Endodermal cell (in vitro differentiated cells): ENCODE data around the gene CDC42SE2. TPM values are rescaled to one million over a fixed set of nuclear protein-coding genes. Genes with fewer than 3 reads are reported as not detected.
"Not testable (repeated sequence)": the region's sequence is repeated elsewhere in the genome, so short reads cannot be mapped to it uniquely, and the experiment has no call there.

ENCODE experiments used
- DNase-seq: peaks from one replicate; pipeline ENCODE4 v3.0.0-alpha.2; 2017
- H3K27ac ChIP-seq: 2 replicates; pipeline ENCODE4 v1.5.1; 2013; ENCODE audit warnings: mild to moderate bottlenecking, low read depth, low read length, moderate library complexity
- H3K27me3 ChIP-seq: 2 replicates; pipeline ENCODE4 v1.6.1; 2013; ENCODE audit warnings: mild to moderate bottlenecking, low read length, moderate library complexity; ENCODE audit not compliant: insufficient read depth, control insufficient read depth, poor library complexity, severe bottlenecking
- H3K36me3 ChIP-seq: 2 replicates; pipeline ENCODE4 v1.7.0; 2013; ENCODE audit warnings: mild to moderate bottlenecking, low read length, moderate library complexity; ENCODE audit not compliant: control insufficient read depth, insufficient read depth
- H3K4me1 ChIP-seq: one replicate; pipeline ENCODE4 v1.7.0; 2013; ENCODE audit warnings: low read length; ENCODE audit not compliant: control insufficient read depth, insufficient read depth
- H3K4me3 ChIP-seq: 2 replicates; pipeline ENCODE4 v1.5.1; 2013; ENCODE audit warnings: mild to moderate bottlenecking, low read length, moderate library complexity
- H3K9ac ChIP-seq: 2 replicates; pipeline ENCODE4 v1.6.1; 2013; ENCODE audit warnings: mild to moderate bottlenecking, low read length, moderate library complexity; ENCODE audit not compliant: poor library complexity, severe bottlenecking; ENCODE audit errors: extremely low read depth
- H3K9me3 ChIP-seq: 2 replicates; pipeline ENCODE4 v1.6.1; 2013; ENCODE audit warnings: mild to moderate bottlenecking, low read length, moderate library complexity; ENCODE audit not compliant: control insufficient read depth
- H3K27ac Mint-ChIP-seq: 2 replicates; pipeline ENCODE4 v1.8.0; 2020; ENCODE audit warnings: mixed read lengths
- H3K27me3 Mint-ChIP-seq: 2 replicates; pipeline ENCODE4 v1.8.0; 2021; ENCODE audit warnings: mild to moderate bottlenecking, mixed read lengths; ENCODE audit not compliant: insufficient read depth
- H3K36me3 Mint-ChIP-seq: 2 replicates; pipeline ENCODE4 v1.8.0; 2020; ENCODE audit warnings: low read depth, mixed read lengths
- H3K4me1 Mint-ChIP-seq: 2 replicates; pipeline ENCODE4 v1.8.0; 2020; ENCODE audit warnings: mixed read lengths
- H3K4me3 Mint-ChIP-seq: 2 replicates; pipeline ENCODE4 v1.8.0; 2020; ENCODE audit warnings: mild to moderate bottlenecking, moderate library complexity, mixed read lengths
- H3K9me3 Mint-ChIP-seq: 2 replicates; pipeline ENCODE4 v1.8.0; 2020; ENCODE audit warnings: mild to moderate bottlenecking, mixed read lengths
- WGBS, 2 experiments: methylation state at CpG; one replicate each; pipeline versions ENCODE4 v1.1.5 to v1.1.7; 2013; ENCODE audit warnings: missing lambda C conversion rate in 2 of 2, mixed read lengths in 1 of 2; ENCODE audit not compliant: insufficient coverage in 1 of 2, insufficient read length in 1 of 2; 5-methylcytosine and 5-hydroxymethylcytosine counted together
- total RNA-seq, 2 donors: library from RNA; stranded (reverse); fragmentation: NEBNext Ultra II Directional in 1 of 2; extraction: Animal tissue kit (Norgen Biotek cat#: 25700) in 1 of 2; gene quantifications; 2 replicates in 1 of 2; 3 replicates in 1 of 2; pipeline ENCODE4 v1.2.1, GENCODE V29; 2021
- TF ChIP-seq, protein P1 (sequence below): fragments of 200-600 bp; sonication (generic); conservative IDR thresholded peaks from 2 replicates; pipeline ENCODE4 v1.5.0; 2021; ENCODE audit warnings: antibody characterized with exemption, mild to moderate bottlenecking

The CDC42SE2 gene
- total RNA-seq, 2 donors from 2014 or later: 28.6 to 36.4 TPM

GRCh38 chr5:131329286-131329560, 65.4 kb downstream of the CDC42SE2 start:
- peaks cover under 1% of the 10 kb centered on the region for H3K4me1 ChIP-seq
- no peak overlapping the region for H3K9ac ChIP-seq
- no peak overlapping the region for H3K4me3 ChIP-seq
- no peak overlapping the region for H3K4me3 Mint-ChIP-seq
- DNase-seq: no peak
- H3K9me3 ChIP-seq: no peaks in the 10 kb centered on the region
- TF ChIP-seq, protein P1, sequence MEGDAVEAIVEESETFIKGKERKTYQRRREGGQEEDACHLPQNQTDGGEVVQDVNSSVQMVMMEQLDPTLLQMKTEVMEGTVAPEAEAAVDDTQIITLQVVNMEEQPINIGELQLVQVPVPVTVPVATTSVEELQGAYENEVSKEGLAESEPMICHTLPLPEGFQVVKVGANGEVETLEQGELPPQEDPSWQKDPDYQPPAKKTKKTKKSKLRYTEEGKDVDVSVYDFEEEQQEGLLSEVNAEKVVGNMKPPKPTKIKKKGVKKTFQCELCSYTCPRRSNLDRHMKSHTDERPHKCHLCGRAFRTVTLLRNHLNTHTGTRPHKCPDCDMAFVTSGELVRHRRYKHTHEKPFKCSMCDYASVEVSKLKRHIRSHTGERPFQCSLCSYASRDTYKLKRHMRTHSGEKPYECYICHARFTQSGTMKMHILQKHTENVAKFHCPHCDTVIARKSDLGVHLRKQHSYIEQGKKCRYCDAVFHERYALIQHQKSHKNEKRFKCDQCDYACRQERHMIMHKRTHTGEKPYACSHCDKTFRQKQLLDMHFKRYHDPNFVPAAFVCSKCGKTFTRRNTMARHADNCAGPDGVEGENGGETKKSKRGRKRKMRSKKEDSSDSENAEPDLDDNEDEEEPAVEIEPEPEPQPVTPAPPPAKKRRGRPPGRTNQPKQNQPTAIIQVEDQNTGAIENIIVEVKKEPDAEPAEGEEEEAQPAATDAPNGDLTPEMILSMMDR: no peak
- WGBS, 2 experiments: 100% methylated on average over 1 of the region's 2 CpGs; no CpG with 5 or more reads in 1 of the 2 experiments
- peaks cover 8% of the 10 kb centered on the region for H3K9me3 Mint-ChIP-seq
- H3K36me3 ChIP-seq: peaks cover 4% of the 10 kb centered on the region
- no peak overlapping the region for H3K27ac Mint-ChIP-seq
- no peaks in the 10 kb centered on the region for H3K27me3 Mint-ChIP-seq
- no peaks in the 10 kb centered on the region for H3K27me3 ChIP-seq
- peaks cover 4% of the 10 kb centered on the region for H3K4me1 Mint-ChIP-seq
- peaks cover 12% of the 10 kb centered on the region for H3K36me3 Mint-ChIP-seq
- no peak overlapping the region for H3K27ac ChIP-seq

DNA sequence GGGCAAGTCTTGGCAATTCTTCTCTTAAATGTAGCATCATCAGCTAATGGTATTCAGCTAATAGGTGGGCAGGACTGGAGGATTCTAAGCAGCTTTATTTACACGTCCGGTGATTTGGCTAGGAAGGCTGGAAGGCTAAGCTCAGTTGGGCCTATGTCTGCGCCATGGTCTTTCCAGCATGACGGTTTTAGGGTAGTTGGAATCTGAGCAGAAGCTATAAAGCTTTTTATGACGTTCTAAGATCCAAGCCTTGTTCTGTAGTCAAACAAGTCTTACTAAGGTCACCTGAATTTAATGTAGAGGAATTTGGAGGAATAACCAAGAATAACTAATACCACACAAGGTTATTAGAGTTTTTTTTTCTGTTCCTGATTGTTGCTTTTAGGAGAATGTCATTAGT, 66.2 kb downstream of the CDC42SE2 start:
- no peak for DNase-seq
- no peak overlapping the region for H3K4me3 Mint-ChIP-seq
- H3K4me1 Mint-ChIP-seq: no peaks in the 10 kb centered on the region
- H3K27ac Mint-ChIP-seq: no peak overlapping the region
- H3K36me3 Mint-ChIP-seq: peaks cover 12% of the 10 kb centered on the region
- Histone ChIP-seq H3K36me3 (peaks cover 4% of the 10 kb centered on the region), H3K27ac (no peak overlapping the region), H3K4me3 (no peak overlapping the region), H3K27me3 (no peaks in the 10 kb centered on the region), H3K9me3 (no peaks in the 10 kb centered on the region), H3K9ac (no peak overlapping the region), H3K4me1 (no peaks in the 10 kb centered on the region)
- H3K27me3 Mint-ChIP-seq: no peaks in the 10 kb centered on the region
- peaks cover 16% of the 10 kb centered on the region for H3K9me3 Mint-ChIP-seq
- TF ChIP-seq, protein P1: no peak
- WGBS, 2 experiments: 96 to 98% methylated on average over 4 to 5 of the region's 5 CpGs

GRCh38 chr5:131335756-131336155, 71.9 kb downstream of the CDC42SE2 start:
- peaks cover 32% of the 10 kb centered on the region for H3K9me3 ChIP-seq
- WGBS, 2 experiments: 92 to 100% methylated on average over 1 to 4 of the region's 4 CpGs
- not testable (repeated sequence) for H3K4me1 Mint-ChIP-seq, H3K9ac ChIP-seq, H3K4me3 ChIP-seq, H3K4me3 Mint-ChIP-seq, H3K27ac Mint-ChIP-seq, DNase-seq, H3K27me3 ChIP-seq, H3K27me3 Mint-ChIP-seq, H3K4me1 ChIP-seq, H3K27ac ChIP-seq
- H3K36me3 ChIP-seq: peaks cover 12% of the 10 kb centered on the region
- H3K9me3 Mint-ChIP-seq: peaks cover 70% of the 10 kb centered on the region
- peaks cover 37% of the 10 kb centered on the region for H3K36me3 Mint-ChIP-seq

- peaks cover 79% of the 10 kb centered on the region for H3K9me3 Mint-ChIP-seq
- H3K27me3 ChIP-seq, H3K4me1 Mint-ChIP-seq, H3K27ac Mint-ChIP-seq, H3K27me3 Mint-ChIP-seq, H3K9ac ChIP-seq, H3K4me1 ChIP-seq, DNase-seq, H3K27ac ChIP-seq, H3K4me3 Mint-ChIP-seq, H3K4me3 ChIP-seq: not testable (repeated sequence)
- 96 to 98% methylated on average over 6 to 11 of the region's 12 CpGs for WGBS, 2 experiments
- H3K36me3 Mint-ChIP-seq: peaks cover 45% of the 10 kb centered on the region
- H3K9me3 ChIP-seq: peaks cover 42% of the 10 kb centered on the region
- peaks cover 12% of the 10 kb centered on the region for H3K36me3 ChIP-seq
Observed at GRCh38 chr5:131336801-131337200, 72.9 kb downstream of the CDC42SE2 start.

- H3K4me3 ChIP-seq, H3K27me3 Mint-ChIP-seq, H3K4me3 Mint-ChIP-seq, H3K4me1 Mint-ChIP-seq, H3K27ac ChIP-seq, H3K27ac Mint-ChIP-seq, H3K9ac ChIP-seq, DNase-seq, H3K4me1 ChIP-seq, H3K27me3 ChIP-seq: not testable (repeated sequence)
- Histone ChIP-seq H3K9me3 (peaks cover 45% of the 10 kb centered on the region), H3K36me3 (peaks cover 12% of the 10 kb centered on the region)
- Mint-ChIP-seq H3K36me3 (peaks cover 46% of the 10 kb centered on the region), H3K9me3 (peaks cover 80% of the 10 kb centered on the region)
- WGBS, 2 experiments: 91 to 93% methylated on average over 24 to 27 of the region's 27 CpGs
Observed at GRCh38 chr5:131337240-131338050, 73.6 kb downstream of the CDC42SE2 start.
